Esophagus muscularis mucosa (tissue), 4 donors: ENCODE results near the gene RELT. TPM values are rescaled to one million over a fixed set of nuclear protein-coding genes. Genes with fewer than 3 reads are reported as not detected.

Source experiments
- DNase-seq: peaks from one replicate; pipeline ENCODE4 v3.0.0-alpha.2; 2017; ENCODE audit errors: extremely low spot score
- H3K27ac ChIP-seq, 4 donors: fragments of 200-600 bp; sonication (generic); replicated peaks in 1 of 4; 1 replicate in 3 of 4; 2 replicates in 1 of 4; pipeline ENCODE4 v1.5.1; 2016 to 2019; ENCODE audit warnings: mild to moderate bottlenecking in 1 of 4
- H3K27me3 ChIP-seq, 4 donors: fragments of 200-600 bp; sonication (generic); one replicate each; pipeline versions ENCODE4 v1.5.1 to v1.6.0; 2016 to 2019
- H3K36me3 ChIP-seq, 4 donors: fragments of 200-600 bp; sonication (generic); one replicate each; pipeline ENCODE4 v1.5.1; 2016 to 2019
- H3K4me1 ChIP-seq, 4 donors: fragments of 200-600 bp; sonication (generic); one replicate each; pipeline ENCODE4 v1.5.1; 2016 to 2019
- H3K4me3 ChIP-seq, 4 donors: fragments of 200-600 bp; sonication (generic); 1 replicate in 2 of 4; 2 replicates in 2 of 4; pipeline ENCODE4 v1.5.1; 2016 to 2019; ENCODE audit warnings: mild to moderate bottlenecking in 4 of 4, moderate library complexity in 1 of 4
- H3K9me3 ChIP-seq, 4 donors: fragments of 200-600 bp; sonication (generic); 1 replicate in 3 of 4; 2 replicates in 1 of 4; pipeline ENCODE4 v1.5.1; 2016 to 2019
- EP300 ChIP-seq: sonication (generic); formaldehyde crosslinking; IDR thresholded peaks from one replicate; pipeline ENCODE4 v1.6.1; 2017; ENCODE audit warnings: antibody characterized with exemption
- POLR2A ChIP-seq: fragments of 450-650 bp; IDR thresholded peaks from one replicate; pipeline ENCODE4 v1.6.1; 2017; ENCODE audit warnings: antibody characterized with exemption, moderate library complexity, mild to moderate bottlenecking, low read depth
- POLR2AphosphoS5 ChIP-seq, 2 donors: sonication (generic); formaldehyde crosslinking; IDR thresholded peaks; one replicate each; pipeline ENCODE4 v1.6.1; 2017; ENCODE audit warnings: antibody characterized with exemption in 2 of 2
- WGBS: methylation state at CpG from one replicate; pipeline ENCODE4 v1.1.5; 2018; 5-methylcytosine and 5-hydroxymethylcytosine counted together
- intact Hi-C: fragments of 100-400 bp; cut with DNase I; formaldehyde crosslinking; loops from one replicate; pipeline ENCODE4 v1.15.1; 2023
- total RNA-seq, 4 donors: library from RNA; depleted of rRNA; stranded (reverse); fragments of >200 nt; gene quantifications; one replicate each; pipeline versions ENCODE4 v1.1.0 to v1.2.1, GENCODE V29; 2016
- TF ChIP-seq, protein P1 (sequence below), 3 experiments: fragments of 200-600 bp in 2 of 3; fragments of 450-650 bp in 1 of 3; sonication (generic) in 2 of 3; IDR thresholded peaks; one replicate each; pipeline ENCODE4 v1.5.1; 2017 to 2019; ENCODE audit warnings: antibody characterized with exemption in 3 of 3, mild to moderate bottlenecking in 2 of 3, moderate library complexity in 1 of 3

The RELT gene
- total RNA-seq, 4 donors from 2014 or later, result 1.2 to 7.8 (median 2.2) TPM

DNA sequence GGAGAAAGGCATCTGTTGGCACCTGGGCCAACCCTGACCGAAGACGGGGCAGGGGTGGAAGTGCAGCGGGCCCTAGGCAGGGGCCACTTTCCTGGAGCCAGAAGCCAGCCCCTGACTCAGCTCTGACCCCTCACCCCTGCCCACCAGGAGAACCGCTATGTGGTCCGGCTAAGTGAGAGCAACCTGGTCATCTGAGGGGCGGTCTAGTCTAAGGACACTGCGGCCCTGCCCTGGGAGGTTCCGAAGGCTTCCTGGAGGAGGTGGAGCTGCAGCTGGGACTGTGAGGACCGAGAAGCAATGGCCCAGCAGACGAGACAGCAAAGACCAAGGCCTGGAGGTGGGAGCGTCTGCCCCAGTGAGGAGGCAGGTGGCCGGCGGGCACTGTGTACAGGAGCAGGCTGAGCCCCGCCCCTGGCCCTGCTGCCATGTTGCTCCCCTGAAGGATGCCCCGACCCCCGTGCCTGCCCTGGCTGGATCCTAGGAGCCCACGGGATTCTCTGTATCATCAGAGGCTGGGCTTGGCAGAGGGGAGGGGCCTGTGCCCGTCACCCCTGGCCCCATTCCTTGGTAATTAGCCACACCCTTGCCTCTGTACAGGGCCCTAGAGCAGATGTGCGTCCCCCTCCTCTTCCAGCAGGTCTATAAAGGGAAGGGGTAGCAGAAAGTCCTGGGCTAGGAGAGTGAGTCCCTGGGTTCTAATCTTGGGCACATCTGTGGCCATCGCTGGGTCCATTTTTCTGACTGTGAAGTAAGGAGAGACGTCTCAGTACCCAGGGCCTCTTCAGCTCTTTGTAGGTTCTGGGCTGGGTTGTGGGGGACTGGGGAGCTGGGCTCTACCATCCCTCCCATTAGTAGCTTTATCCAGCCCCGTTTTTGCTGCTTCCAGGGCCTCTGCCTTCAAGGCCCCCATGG lies 19.4 kb downstream of the RELT start:
- no peak overlapping the region for H3K27ac ChIP-seq
- intact Hi-C loops, result loop anchor here (10.0 kb wide), 1 partner anchor 211 kb away; no protein-coding TSS in a partner anchor

DNA sequence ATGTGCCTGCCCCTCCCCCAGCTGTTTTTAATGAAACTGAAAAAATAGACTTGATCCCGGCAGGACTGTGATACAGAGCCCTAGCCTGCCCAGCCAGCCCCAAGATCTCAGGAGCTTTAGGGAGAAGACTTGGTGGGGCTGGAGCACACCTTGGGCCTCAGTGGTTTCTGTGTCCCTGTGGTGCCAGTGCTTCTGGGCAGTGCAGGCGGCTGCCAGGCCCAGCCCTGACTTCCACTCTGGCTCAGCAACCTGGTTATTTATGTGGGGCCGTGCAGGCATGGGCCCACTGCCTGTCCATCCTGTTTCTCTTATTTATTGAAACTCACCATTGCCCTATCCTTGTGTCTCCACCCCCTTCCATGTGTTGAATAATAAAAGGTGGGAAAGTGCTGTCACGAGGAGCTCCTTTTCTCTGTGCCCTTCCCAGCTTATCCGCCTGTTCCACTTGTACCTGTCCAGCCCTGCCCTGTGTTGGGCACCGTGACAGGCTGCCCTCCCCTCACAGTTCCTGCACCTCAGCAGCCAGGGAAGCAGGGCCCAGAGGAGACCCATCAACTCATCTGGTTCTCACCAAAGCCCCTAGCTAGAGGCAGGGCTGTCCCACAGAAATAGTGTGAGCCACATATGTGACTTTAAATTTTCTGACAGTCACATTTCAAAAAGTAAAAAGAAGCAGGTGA lies 20.2 kb downstream of the RELT start:
- intact Hi-C loops, result loop anchor here (10.0 kb wide), 1 partner anchor 212 kb away; no protein-coding TSS in a partner anchor

More for the DNA sequence above, 19.4 kb downstream of the RELT start:
- 80% methylated on average over 10 of the region's 22 CpGs for WGBS
- TF ChIP-seq, protein P1, sequence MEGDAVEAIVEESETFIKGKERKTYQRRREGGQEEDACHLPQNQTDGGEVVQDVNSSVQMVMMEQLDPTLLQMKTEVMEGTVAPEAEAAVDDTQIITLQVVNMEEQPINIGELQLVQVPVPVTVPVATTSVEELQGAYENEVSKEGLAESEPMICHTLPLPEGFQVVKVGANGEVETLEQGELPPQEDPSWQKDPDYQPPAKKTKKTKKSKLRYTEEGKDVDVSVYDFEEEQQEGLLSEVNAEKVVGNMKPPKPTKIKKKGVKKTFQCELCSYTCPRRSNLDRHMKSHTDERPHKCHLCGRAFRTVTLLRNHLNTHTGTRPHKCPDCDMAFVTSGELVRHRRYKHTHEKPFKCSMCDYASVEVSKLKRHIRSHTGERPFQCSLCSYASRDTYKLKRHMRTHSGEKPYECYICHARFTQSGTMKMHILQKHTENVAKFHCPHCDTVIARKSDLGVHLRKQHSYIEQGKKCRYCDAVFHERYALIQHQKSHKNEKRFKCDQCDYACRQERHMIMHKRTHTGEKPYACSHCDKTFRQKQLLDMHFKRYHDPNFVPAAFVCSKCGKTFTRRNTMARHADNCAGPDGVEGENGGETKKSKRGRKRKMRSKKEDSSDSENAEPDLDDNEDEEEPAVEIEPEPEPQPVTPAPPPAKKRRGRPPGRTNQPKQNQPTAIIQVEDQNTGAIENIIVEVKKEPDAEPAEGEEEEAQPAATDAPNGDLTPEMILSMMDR (IDR thresholded peaks at IDR 0.05), result no peak
- TF ChIP-seq POLR2AphosphoS5 (IDR thresholded peaks at IDR 0.05) (no peak), POLR2A (no peak), EP300 (no peak)
- no peak for DNase-seq
- Histone ChIP-seq H3K36me3 (peaks cover 0 to 4% (median 1%) of the 10 kb centered on the region in 4 donors), H3K4me1 (peaks cover 4 to 22% (median 10%) of the 10 kb centered on the region in 4 donors), H3K27me3 (no peaks in the 10 kb centered on the region), H3K4me3 (no peak overlapping the region), H3K9me3 (no peaks in the 10 kb centered on the region)

DNA sequence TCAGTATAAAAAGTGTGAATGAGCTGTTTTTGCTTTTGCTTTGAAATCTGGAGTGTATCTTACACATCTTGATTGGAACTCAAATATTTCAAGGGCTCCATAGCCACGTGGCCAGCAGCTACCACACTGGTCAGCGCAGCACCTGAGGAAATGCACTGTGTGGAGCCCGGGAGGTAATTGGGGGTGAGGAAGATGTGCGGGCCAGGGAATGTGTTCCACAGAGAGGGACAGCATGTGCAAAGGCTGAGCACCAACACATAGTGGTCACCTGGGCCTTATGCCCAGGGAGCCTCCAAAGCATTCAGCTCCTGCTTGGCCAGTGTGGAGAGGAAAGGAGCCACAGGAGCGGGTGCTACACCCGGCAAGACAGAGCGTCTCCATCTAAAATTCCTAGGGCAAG lies 20.8 kb downstream of the RELT start:
- no peaks in the 10 kb centered on the region for H3K27me3 ChIP-seq
- no peak overlapping the region for H3K4me3 ChIP-seq
- H3K27ac ChIP-seq, result no peak overlapping the region
- no peak for DNase-seq
- WGBS, result 79% methylated on average over 7 of the region's 7 CpGs
- TF ChIP-seq POLR2A, result no peak
- no peak for TF ChIP-seq POLR2AphosphoS5 (IDR thresholded peaks at IDR 0.05)
- TF ChIP-seq EP300, result no peak
- TF ChIP-seq, protein P1 (IDR thresholded peaks at IDR 0.05), result no peak
- H3K9me3 ChIP-seq, result no peaks in the 10 kb centered on the region
- peaks cover 0 to 4% (median 1%) of the 10 kb centered on the region in 4 donors for H3K36me3 ChIP-seq
- peaks cover 4 to 22% (median 10%) of the 10 kb centered on the region in 4 donors for H3K4me1 ChIP-seq
- intact Hi-C loops, result loop anchor here (10.0 kb wide), 1 partner anchor 212 kb away; no protein-coding TSS in a partner anchor

More for the DNA sequence above, 20.2 kb downstream of the RELT start:
- Histone ChIP-seq H3K9me3 (no peaks in the 10 kb centered on the region), H3K27ac (no peak overlapping the region), H3K27me3 (no peaks in the 10 kb centered on the region), H3K36me3 (peaks cover 0 to 4% (median 1%) of the 10 kb centered on the region in 4 donors), H3K4me3 (no peak overlapping the region), H3K4me1 (peaks cover 4 to 22% (median 10%) of the 10 kb centered on the region in 4 donors)
- no peak for DNase-seq
- TF ChIP-seq EP300 (no peak), POLR2AphosphoS5 (IDR thresholded peaks at IDR 0.05) (no peak), POLR2A (no peak)
- TF ChIP-seq, protein P1 (IDR thresholded peaks at IDR 0.05), result no peak
- 87% methylated on average over 6 of the region's 6 CpGs for WGBS

DNA sequence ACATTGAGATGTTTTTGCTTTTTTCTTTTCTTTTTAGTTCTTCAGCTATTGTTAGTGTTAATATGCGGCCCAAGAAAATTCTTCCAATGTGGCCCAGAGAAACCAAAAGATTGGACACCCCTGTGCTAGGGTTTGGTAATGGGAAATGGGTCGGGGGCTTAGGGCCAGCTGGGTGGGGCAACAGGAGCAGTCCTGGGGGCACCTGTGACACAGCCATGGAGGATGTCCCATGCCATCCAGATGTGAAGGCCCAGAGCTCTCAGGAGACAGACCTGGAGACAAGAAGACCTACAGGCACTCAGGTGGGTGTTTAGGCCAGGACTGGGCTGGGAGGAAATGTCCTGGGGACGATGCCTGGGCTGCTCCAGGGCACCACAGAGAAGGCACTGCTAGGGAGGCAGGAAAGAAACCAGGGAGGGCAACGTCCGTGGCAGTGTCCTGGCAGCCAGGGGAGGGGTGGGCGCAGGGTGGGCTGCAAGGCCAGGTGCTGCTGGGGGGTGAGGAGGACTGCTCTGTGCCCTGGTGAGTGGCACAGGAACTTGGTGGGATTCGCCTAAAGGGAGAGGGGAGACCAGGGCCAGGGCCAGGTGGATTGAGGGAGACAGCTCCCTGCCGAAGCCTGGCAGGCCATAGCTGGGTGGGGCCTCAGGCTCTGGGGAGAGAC lies 21.4 kb downstream of the RELT start:
- DNase-seq, result no peak
- Histone ChIP-seq H3K9me3 (no peaks in the 10 kb centered on the region), H3K27me3 (no peaks in the 10 kb centered on the region), H3K4me1 (peaks cover 4 to 22% (median 10%) of the 10 kb centered on the region in 4 donors), H3K27ac (no peak overlapping the region), H3K36me3 (peaks cover 0 to 4% (median 1%) of the 10 kb centered on the region in 4 donors), H3K4me3 (no peak overlapping the region)
- WGBS, result 88% methylated on average over 5 of the region's 8 CpGs
- TF ChIP-seq EP300, result no peak
- no peak for TF ChIP-seq POLR2A
- no peak for TF ChIP-seq POLR2AphosphoS5 (IDR thresholded peaks at IDR 0.05)
- TF ChIP-seq, protein P1 (IDR thresholded peaks at IDR 0.05), result no peak
- intact Hi-C loops, result loop anchor here (10.0 kb wide), 1 partner anchor 213 kb away; no protein-coding TSS in a partner anchor
